ENCODE data around the gene IQGAP1. TPM values are rescaled to one million over a fixed set of nuclear protein-coding genes. Genes with fewer than 3 reads are reported as not detected.

The IQGAP1 gene
- total RNA-seq, 1 experiment from 2014 or later = 72.4 TPM

GRCh38 chr15:90421527-90421926 lies 33.5 kb downstream of the IQGAP1 start:
- DNase-seq = no peak
- peaks cover 2 to 6% of the 10 kb centered on the region in 2 experiments; a peak in 3 of 5 replicates for H3K9me3 Mint-ChIP-seq
- H3K79me2 ChIP-seq (ENCODE audit: insufficient read depth, low read length) = peaks cover 12% of the 10 kb centered on the region; the same call in 1 of the 2 replicates
- no peak overlapping the region for H2BK5ac ChIP-seq (ENCODE audit: insufficient read length, low read length)
- H3K4me1 ChIP-seq (ENCODE audit: insufficient read depth, low read length) = peaks cover 7% of the 10 kb centered on the region; the same call in 1 of the 2 replicates
- no peak overlapping the region for H3K4ac ChIP-seq (ENCODE audit: low read depth, low read length)
- no peak overlapping the region for H3K27ac ChIP-seq (ENCODE audit: insufficient read length, low read depth, low read length)
- H3K4me3 Mint-ChIP-seq = no peak overlapping the region
- H2BK12ac ChIP-seq (ENCODE audit: insufficient read length, low read depth, low read length) = no peak overlapping the region
- no peak overlapping the region for H3K14ac ChIP-seq (ENCODE audit: insufficient read depth, low read length)
- H2BK20ac ChIP-seq (ENCODE audit: low read depth, low read length, poor library complexity, severe bottlenecking) = no peak overlapping the region
- H3K4me1 Mint-ChIP-seq = peaks cover 26 to 29% of the 10 kb centered on the region in 2 experiments
- no peak overlapping the region for H3T11ph ChIP-seq (ENCODE audit: low read length)
- no peaks in the 10 kb centered on the region for H3K9me3 ChIP-seq (ENCODE audit: control insufficient read depth, low read depth, low read length)
- no peak overlapping the region for H3K9ac ChIP-seq (ENCODE audit: extremely low read depth, insufficient read length, low read length)
- no peak overlapping the region for H3K56ac ChIP-seq (ENCODE audit: insufficient read length, low read depth, low read length)
- H3K27me3 ChIP-seq (ENCODE audit: insufficient read depth, low read length) = no peaks in the 10 kb centered on the region
- no peaks in the 10 kb centered on the region for H3K27me3 Mint-ChIP-seq (ENCODE audit: low read depth)
- H2BK15ac ChIP-seq (ENCODE audit: low read depth, low read length) = no peak overlapping the region
- no peak overlapping the region for H3K18ac ChIP-seq (ENCODE audit: insufficient read length, low read depth, low read length)
- no peak overlapping the region for H2AK5ac ChIP-seq (ENCODE audit: insufficient read length, low read length)
- H2BK120ac ChIP-seq (ENCODE audit: low read depth, low read length, poor library complexity, severe bottlenecking) = no peak overlapping the region
- no peak overlapping the region for H3K4me2 ChIP-seq (ENCODE audit: insufficient read depth, insufficient read length, low read length)
- H3K27ac Mint-ChIP-seq = peak overlapping the region in 2 of 3 experiments; percentile 55 to 77; a peak in 2 of 7 replicates
- H3K23ac ChIP-seq (ENCODE audit: insufficient read length, low read depth, low read length) = no peak overlapping the region
- H3K23me2 ChIP-seq (ENCODE audit: insufficient read length, low read depth, low read length, poor library complexity, severe bottlenecking) = no peaks in the 10 kb centered on the region
- H4K8ac ChIP-seq (replicated peaks; ENCODE audit: insufficient read length, low read depth, low read length) = no peak overlapping the region
- WGBS (ENCODE audit: extremely low coverage, insufficient read length, low lambda C conversion rate) = no CpG with 5 or more reads among the region's 3 CpGs
- H4K20me1 ChIP-seq (ENCODE audit: control insufficient read depth, insufficient read depth, insufficient read length) = no peaks in the 10 kb centered on the region
- H2AFZ ChIP-seq (ENCODE audit: low read length) = no peak overlapping the region
- H4K91ac ChIP-seq (ENCODE audit: insufficient read length, low read depth, low read length) = no peak overlapping the region
- H3K79me1 ChIP-seq (ENCODE audit: insufficient read depth, low read depth, low read length, poor library complexity, severe bottlenecking) = peaks cover 9% of the 10 kb centered on the region
- no peak overlapping the region for H4K5ac ChIP-seq (ENCODE audit: insufficient read length, low read depth, low read length)
- TF ChIP-seq CTCF (conservative IDR thresholded peaks at IDR 0.05) = no peak
- H3K36me3 Mint-ChIP-seq (ENCODE audit: insufficient read depth in 1 of 3, low read depth in 3 of 3) = peaks cover 3 to 11% (median 8%) of the 10 kb centered on the region in 3 experiments; a peak in 4 of 7 replicates

Measured in H9 (cell line).